ENCODE measurements around the gene EPHA8.

Gene EPHA8

DNA sequence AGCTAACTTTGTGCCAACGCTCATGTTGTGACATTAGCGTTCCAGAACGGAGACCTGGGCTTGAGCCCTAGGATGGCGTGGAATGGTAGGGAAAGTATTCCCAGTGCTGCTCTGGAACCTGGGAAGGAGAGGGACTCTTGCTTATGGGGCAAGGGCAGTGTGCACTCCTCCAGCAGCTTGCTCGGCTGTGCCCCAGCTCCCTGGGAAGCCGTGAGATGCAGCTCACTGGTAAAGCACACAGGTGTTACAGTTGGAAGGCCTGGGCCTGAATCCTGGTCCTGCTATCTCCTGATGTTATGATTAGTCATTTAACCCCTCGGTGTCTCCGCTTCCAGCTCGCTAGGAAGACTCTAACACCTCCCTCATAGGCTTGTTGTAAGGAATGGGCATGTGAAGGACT lies 42.4 kb upstream of the EPHA8 start:
- H3K4me3 ChIP-seq (ENCODE audit: low read length in 2 of 2) = no peak overlapping the region
- no peak overlapping the region for H4K8ac ChIP-seq (ENCODE audit: low read depth, low read length)
- H3K4ac ChIP-seq (ENCODE audit: low read length) = no peak overlapping the region
- H4K91ac ChIP-seq (ENCODE audit: low read depth, low read length, poor library complexity) = no peak overlapping the region
- H3K9me3 ChIP-seq (replicated peaks in 1 of 2; ENCODE audit: control insufficient read depth in 2 of 2, insufficient read depth in 1 of 2, low read depth in 1 of 2, low read length in 2 of 2) = no peaks in the 10 kb centered on the region
- H3K18ac ChIP-seq (ENCODE audit: low read length) = no peak overlapping the region
- H3K4me2 ChIP-seq (ENCODE audit: insufficient read depth, low read length, poor library complexity, severe bottlenecking) = no peak overlapping the region
- WGBS, 2 donors (ENCODE audit: extremely low coverage in 2 of 2, insufficient read length in 2 of 2, insufficient replicate concordance in 1 of 2) = no CpG with 5 or more reads among the region's 9 CpGs
- H2AFZ ChIP-seq (ENCODE audit: low read length) = no peak overlapping the region
- H2AK5ac ChIP-seq (ENCODE audit: low read depth, low read length) = no peak overlapping the region
- no peak overlapping the region for H2BK15ac ChIP-seq (ENCODE audit: low read length)
- no peak overlapping the region for H2BK120ac ChIP-seq (ENCODE audit: low read depth, low read length)
- H3K27me3 ChIP-seq (ENCODE audit: control insufficient read depth in 3 of 3, insufficient read depth in 3 of 3, low read depth in 1 of 3, low read length in 3 of 3) = no peaks in the 10 kb centered on the region
- H3K23ac ChIP-seq (ENCODE audit: low read depth, low read length, poor library complexity) = no peak overlapping the region
- no peaks in the 10 kb centered on the region for H3K4me1 ChIP-seq (ENCODE audit: control insufficient read depth in 2 of 2, insufficient read depth in 1 of 2, low read depth in 1 of 2, low read length in 2 of 2)
- no peak overlapping the region for H2BK12ac ChIP-seq (ENCODE audit: low read length)
- no peak overlapping the region for H3K9ac ChIP-seq (ENCODE audit: low read depth, low read length, poor library complexity)
- H3K27ac ChIP-seq (replicated peaks; ENCODE audit: low read length) = no peak overlapping the region
- H2BK5ac ChIP-seq (ENCODE audit: low read length) = no peak overlapping the region
- H3K36me3 ChIP-seq (replicated peaks in 1 of 2; ENCODE audit: control insufficient read depth in 2 of 2, insufficient read depth in 2 of 2, low read length in 2 of 2) = peaks cover 39 to 95% of the 10 kb centered on the region in 2 donors
- no peak overlapping the region for H3K14ac ChIP-seq (ENCODE audit: low read length)
- no peak for DNase-seq (ENCODE audit: low spot score)
- H3K79me1 ChIP-seq (ENCODE audit: low read depth, low read length) = no peaks in the 10 kb centered on the region

DNA sequence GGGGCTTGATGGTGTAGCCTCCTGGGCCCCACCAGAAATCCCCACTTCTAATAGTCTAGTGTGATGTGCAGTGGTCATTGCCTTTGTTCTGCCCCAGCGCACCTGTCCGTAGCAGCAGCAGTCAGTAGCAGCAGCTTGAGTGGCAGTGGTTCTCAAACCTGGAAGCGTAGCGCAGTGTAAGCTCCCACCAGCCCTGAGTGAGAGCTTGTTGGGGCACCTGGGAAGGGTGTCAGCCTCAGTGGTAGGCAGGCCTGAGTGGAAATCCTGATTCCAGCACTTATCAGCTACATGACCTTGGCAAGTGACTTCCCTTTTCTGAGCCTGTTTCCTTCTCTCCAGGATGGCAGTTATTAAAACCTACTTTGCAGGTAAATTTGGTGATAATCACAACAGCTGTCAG lies 41.6 kb upstream of the EPHA8 start:
- Histone ChIP-seq H4K8ac (ENCODE audit: low read depth, low read length) (no peak overlapping the region), H3K9me3 (replicated peaks in 1 of 2; ENCODE audit: control insufficient read depth in 2 of 2, insufficient read depth in 1 of 2, low read depth in 1 of 2, low read length in 2 of 2) (no peaks in the 10 kb centered on the region), H3K27me3 (ENCODE audit: control insufficient read depth in 3 of 3, insufficient read depth in 3 of 3, low read depth in 1 of 3, low read length in 3 of 3) (no peaks in the 10 kb centered on the region), H2BK5ac (ENCODE audit: low read length) (no peak overlapping the region), H3K4me2 (ENCODE audit: insufficient read depth, low read length, poor library complexity, severe bottlenecking) (no peak overlapping the region), H3K36me3 (replicated peaks in 1 of 2; ENCODE audit: control insufficient read depth in 2 of 2, insufficient read depth in 2 of 2, low read length in 2 of 2) (peaks cover 44 to 95% of the 10 kb centered on the region in 2 donors), H3K27ac (replicated peaks; ENCODE audit: low read length) (no peak overlapping the region), H3K79me1 (ENCODE audit: low read depth, low read length) (no peaks in the 10 kb centered on the region), H4K91ac (ENCODE audit: low read depth, low read length, poor library complexity) (no peak overlapping the region), H2BK12ac (ENCODE audit: low read length) (no peak overlapping the region), H2BK15ac (ENCODE audit: low read length) (no peak overlapping the region), H3K14ac (ENCODE audit: low read length) (no peak overlapping the region), H2AK5ac (ENCODE audit: low read depth, low read length) (no peak overlapping the region), H2AFZ (ENCODE audit: low read length) (no peak overlapping the region), H3K18ac (ENCODE audit: low read length) (no peak overlapping the region), H3K4me1 (ENCODE audit: control insufficient read depth in 2 of 2, insufficient read depth in 1 of 2, low read depth in 1 of 2, low read length in 2 of 2) (no peaks in the 10 kb centered on the region), H3K4me3 (ENCODE audit: low read length in 2 of 2) (no peak overlapping the region), H3K23ac (ENCODE audit: low read depth, low read length, poor library complexity) (no peak overlapping the region), H3K9ac (ENCODE audit: low read depth, low read length, poor library complexity) (no peak overlapping the region), H3K4ac (ENCODE audit: low read length) (no peak overlapping the region), H2BK120ac (ENCODE audit: low read depth, low read length) (no peak overlapping the region)
- no CpG with 5 or more reads among the region's 4 CpGs for WGBS, 2 donors (ENCODE audit: extremely low coverage in 2 of 2, insufficient read length in 2 of 2, insufficient replicate concordance in 1 of 2)
- no peak for DNase-seq (ENCODE audit: low spot score)

DNA sequence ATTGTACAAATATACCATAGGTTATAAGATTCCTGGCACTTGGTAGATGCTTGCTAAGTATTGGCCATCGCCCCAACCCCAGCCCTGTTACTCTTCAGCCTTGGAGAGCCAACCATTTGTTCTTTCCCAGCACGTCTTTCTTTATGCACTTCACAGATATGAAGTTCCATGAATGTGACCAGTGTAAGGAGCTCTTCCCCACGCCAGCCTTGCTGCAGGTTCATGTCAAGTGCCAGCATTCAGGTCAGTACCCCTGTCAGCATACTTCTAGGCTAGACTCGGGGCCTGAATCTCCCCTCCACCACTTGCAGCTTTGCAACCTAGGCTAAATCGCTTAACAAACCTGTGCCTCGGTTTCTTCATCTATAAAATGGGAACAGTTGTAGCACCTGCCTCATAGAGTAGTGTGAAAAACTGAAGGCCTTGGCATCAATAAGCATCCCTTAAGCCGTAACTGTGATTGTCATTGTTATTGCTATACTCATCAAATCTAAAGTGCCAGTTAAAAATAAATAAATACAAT lies 41.0 kb upstream of the EPHA8 start:
- no peaks in the 10 kb centered on the region for H3K27me3 ChIP-seq (ENCODE audit: control insufficient read depth in 3 of 3, insufficient read depth in 3 of 3, low read depth in 1 of 3, low read length in 3 of 3)
- no peak for DNase-seq (ENCODE audit: low spot score)
- H2BK120ac ChIP-seq (ENCODE audit: low read depth, low read length) = no peak overlapping the region
- no peak overlapping the region for H3K4ac ChIP-seq (ENCODE audit: low read length)
- H3K9me3 ChIP-seq (replicated peaks in 1 of 2; ENCODE audit: control insufficient read depth in 2 of 2, insufficient read depth in 1 of 2, low read depth in 1 of 2, low read length in 2 of 2) = no peaks in the 10 kb centered on the region
- H2AK5ac ChIP-seq (ENCODE audit: low read depth, low read length) = no peak overlapping the region
- no peaks in the 10 kb centered on the region for H3K4me1 ChIP-seq (ENCODE audit: control insufficient read depth in 2 of 2, insufficient read depth in 1 of 2, low read depth in 1 of 2, low read length in 2 of 2)
- no peak overlapping the region for H4K91ac ChIP-seq (ENCODE audit: low read depth, low read length, poor library complexity)
- H3K18ac ChIP-seq (ENCODE audit: low read length) = no peak overlapping the region
- H2BK12ac ChIP-seq (ENCODE audit: low read length) = no peak overlapping the region
- no peak overlapping the region for H2BK15ac ChIP-seq (ENCODE audit: low read length)
- no CpG with 5 or more reads among the region's 7 CpGs for WGBS, 2 donors (ENCODE audit: extremely low coverage in 2 of 2, insufficient read length in 2 of 2, insufficient replicate concordance in 1 of 2)
- no peak overlapping the region for H2BK5ac ChIP-seq (ENCODE audit: low read length)
- H4K8ac ChIP-seq (ENCODE audit: low read depth, low read length) = no peak overlapping the region
- H3K14ac ChIP-seq (ENCODE audit: low read length) = no peak overlapping the region
- H3K27ac ChIP-seq (replicated peaks; ENCODE audit: low read length) = no peak overlapping the region
- no peak overlapping the region for H3K4me3 ChIP-seq (ENCODE audit: low read length in 2 of 2)
- H3K23ac ChIP-seq (ENCODE audit: low read depth, low read length, poor library complexity) = no peak overlapping the region
- H3K79me1 ChIP-seq (ENCODE audit: low read depth, low read length) = no peaks in the 10 kb centered on the region
- no peak overlapping the region for H2AFZ ChIP-seq (ENCODE audit: low read length)
- no peak overlapping the region for H3K9ac ChIP-seq (ENCODE audit: low read depth, low read length, poor library complexity)
- peaks cover 43 to 94% of the 10 kb centered on the region in 2 donors for H3K36me3 ChIP-seq (replicated peaks in 1 of 2; ENCODE audit: control insufficient read depth in 2 of 2, insufficient read depth in 2 of 2, low read length in 2 of 2)
- H3K4me2 ChIP-seq (ENCODE audit: insufficient read depth, low read length, poor library complexity, severe bottlenecking) = no peak overlapping the region

DNA sequence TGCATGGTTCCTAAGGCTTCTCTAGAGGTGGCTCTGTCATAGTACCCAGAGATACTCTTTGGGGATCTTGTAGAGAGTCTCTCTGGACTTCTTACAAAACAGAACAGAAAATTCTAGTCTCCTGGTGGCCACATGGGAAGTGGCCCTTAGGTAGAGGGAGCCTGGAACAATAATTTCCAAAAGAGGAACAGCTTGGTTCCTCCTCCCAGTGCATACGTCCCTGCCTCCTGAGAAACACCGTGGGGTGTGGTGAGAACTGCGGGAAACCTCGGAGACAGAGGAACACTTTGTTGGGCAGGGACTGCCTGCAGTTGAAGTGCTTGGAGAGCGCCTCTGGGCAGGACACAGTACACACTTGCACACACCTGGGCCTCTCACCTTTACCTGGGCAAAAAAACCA lies 38.8 kb upstream of the EPHA8 start:
- H3K36me3 ChIP-seq (replicated peaks in 1 of 2; ENCODE audit: control insufficient read depth in 2 of 2, insufficient read depth in 2 of 2, low read length in 2 of 2) = peaks cover 36 to 84% of the 10 kb centered on the region in 2 donors
- no peak overlapping the region for H3K9ac ChIP-seq (ENCODE audit: low read depth, low read length, poor library complexity)
- H2BK12ac ChIP-seq (ENCODE audit: low read length) = no peak overlapping the region
- DNase-seq (ENCODE audit: low spot score) = no peak
- no peak overlapping the region for H2BK5ac ChIP-seq (ENCODE audit: low read length)
- H3K18ac ChIP-seq (ENCODE audit: low read length) = no peak overlapping the region
- no peaks in the 10 kb centered on the region for H3K4me1 ChIP-seq (ENCODE audit: control insufficient read depth in 2 of 2, insufficient read depth in 1 of 2, low read depth in 1 of 2, low read length in 2 of 2)
- H2BK120ac ChIP-seq (ENCODE audit: low read depth, low read length) = no peak overlapping the region
- no peak overlapping the region for H3K4me2 ChIP-seq (ENCODE audit: insufficient read depth, low read length, poor library complexity, severe bottlenecking)
- H3K79me1 ChIP-seq (ENCODE audit: low read depth, low read length) = no peaks in the 10 kb centered on the region
- H4K8ac ChIP-seq (ENCODE audit: low read depth, low read length) = no peak overlapping the region
- H3K4me3 ChIP-seq (ENCODE audit: low read length in 2 of 2) = no peak overlapping the region
- H3K4ac ChIP-seq (ENCODE audit: low read length) = no peak overlapping the region
- H3K9me3 ChIP-seq (replicated peaks in 1 of 2; ENCODE audit: control insufficient read depth in 2 of 2, insufficient read depth in 1 of 2, low read depth in 1 of 2, low read length in 2 of 2) = no peaks in the 10 kb centered on the region
- no peaks in the 10 kb centered on the region for H3K27me3 ChIP-seq (ENCODE audit: control insufficient read depth in 3 of 3, insufficient read depth in 3 of 3, low read depth in 1 of 3, low read length in 3 of 3)
- no CpG with 5 or more reads among the region's 5 CpGs for WGBS, 2 donors (ENCODE audit: extremely low coverage in 2 of 2, insufficient read length in 2 of 2, insufficient replicate concordance in 1 of 2)
- H3K23ac ChIP-seq (ENCODE audit: low read depth, low read length, poor library complexity) = no peak overlapping the region
- H2AFZ ChIP-seq (ENCODE audit: low read length) = no peak overlapping the region
- no peak overlapping the region for H2AK5ac ChIP-seq (ENCODE audit: low read depth, low read length)
- no peak overlapping the region for H3K27ac ChIP-seq (replicated peaks; ENCODE audit: low read length)
- no peak overlapping the region for H4K91ac ChIP-seq (ENCODE audit: low read depth, low read length, poor library complexity)
- H2BK15ac ChIP-seq (ENCODE audit: low read length) = no peak overlapping the region
- H3K14ac ChIP-seq (ENCODE audit: low read length) = no peak overlapping the region

Measured in neuronal stem cell (in vitro differentiated cells).